CD4-positive, alpha-beta T cell treated with Interleukin-2 at 100 ng/mL for 4 hours (primary cell): ENCODE data around the gene PPM1B.
A peak's percentile ranks its signal among the peaks of the same experiment; 100 is the strongest.
"Not testable (repeated sequence)": the region's sequence is repeated elsewhere in the genome, so short reads cannot be mapped to it uniquely, and the experiment has no call there.

Experiments used
- DNase-seq: peaks from one replicate; pipeline ENCODE4 v3.0.0-alpha.2; 2020; ENCODE audit warnings: low spot score

The PPM1B gene

DNA sequence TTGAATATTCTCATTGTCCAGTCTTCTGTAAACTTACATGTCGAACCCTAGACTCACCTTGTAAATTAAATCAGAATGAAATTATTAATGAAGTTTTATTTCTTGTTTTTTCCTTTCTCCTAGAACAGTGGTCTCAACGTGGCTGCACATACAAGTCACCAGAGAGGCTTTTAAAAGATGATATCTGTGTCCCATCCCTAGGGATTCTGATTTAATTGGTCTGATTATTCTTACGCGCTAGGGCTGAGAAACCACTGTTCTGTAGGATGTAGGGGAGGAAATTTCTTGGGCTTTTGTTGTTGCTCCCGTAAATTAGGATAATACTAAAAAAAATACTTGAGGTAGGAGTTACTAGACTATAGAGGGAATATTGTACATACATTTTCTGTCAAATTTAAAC lies 32.1 kb downstream of the PPM1B start:
- no peak for DNase-seq

DNA sequence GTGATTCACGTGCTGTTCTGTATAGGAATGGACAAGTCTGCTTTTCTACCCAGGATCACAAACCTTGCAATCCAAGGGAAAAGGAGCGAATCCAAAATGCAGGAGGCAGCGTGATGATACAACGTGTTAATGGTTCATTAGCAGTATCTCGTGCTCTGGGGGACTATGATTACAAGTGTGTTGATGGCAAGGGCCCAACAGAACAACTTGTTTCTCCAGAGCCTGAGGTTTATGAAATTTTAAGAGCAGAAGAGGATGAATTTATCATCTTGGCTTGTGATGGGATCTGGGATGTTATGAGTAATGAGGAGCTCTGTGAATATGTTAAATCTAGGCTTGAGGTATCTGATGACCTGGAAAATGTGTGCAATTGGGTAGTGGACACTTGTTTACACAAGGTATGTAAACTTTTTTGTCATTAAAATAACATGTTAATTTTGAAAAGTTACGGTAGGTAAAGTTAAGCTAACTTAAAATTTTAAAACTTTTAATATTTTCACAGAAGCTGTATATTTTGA lies 33.0 kb downstream of the PPM1B start:
- no peak for DNase-seq

DNA sequence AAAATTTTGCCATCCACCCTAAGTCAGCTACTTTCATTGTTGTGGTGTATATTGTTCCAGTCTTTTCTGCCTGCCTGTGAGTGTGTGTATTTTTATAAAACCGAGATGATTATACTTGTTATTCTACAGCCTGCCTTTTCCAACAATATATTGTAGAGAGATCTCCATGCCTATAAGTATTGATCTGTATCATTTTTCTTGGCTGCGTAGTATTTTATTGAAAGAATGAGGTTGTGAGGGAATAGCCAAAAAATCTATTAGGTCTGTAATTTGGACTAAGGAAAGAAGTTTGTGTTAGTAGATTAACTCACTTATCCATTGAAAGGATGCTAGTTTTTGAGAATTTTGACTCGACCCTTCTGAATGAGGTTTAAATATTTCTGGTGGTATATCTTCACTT lies 34.9 kb downstream of the PPM1B start:
- DNase-seq, result no peak

DNA sequence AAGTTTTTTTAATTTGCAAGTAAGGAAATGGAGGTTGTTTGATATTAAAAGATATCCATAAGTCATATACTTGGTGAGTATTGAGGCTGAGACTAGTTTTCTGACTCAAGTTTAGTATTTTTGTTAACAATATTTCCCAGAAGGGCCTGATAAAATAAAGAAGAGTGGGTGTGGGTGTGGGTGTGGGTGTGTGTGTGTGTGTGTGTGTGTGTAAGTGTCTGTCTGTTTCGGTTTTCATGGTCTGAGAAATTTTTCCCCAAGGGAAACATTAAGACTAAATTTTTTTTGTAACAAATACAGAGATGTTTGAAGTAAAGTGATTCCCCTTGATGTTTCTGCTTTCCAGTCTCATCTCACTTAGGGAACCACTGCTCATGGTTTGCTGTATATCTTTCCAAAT lies 36.5 kb downstream of the PPM1B start:
- peak; percentile 17 for DNase-seq

DNA sequence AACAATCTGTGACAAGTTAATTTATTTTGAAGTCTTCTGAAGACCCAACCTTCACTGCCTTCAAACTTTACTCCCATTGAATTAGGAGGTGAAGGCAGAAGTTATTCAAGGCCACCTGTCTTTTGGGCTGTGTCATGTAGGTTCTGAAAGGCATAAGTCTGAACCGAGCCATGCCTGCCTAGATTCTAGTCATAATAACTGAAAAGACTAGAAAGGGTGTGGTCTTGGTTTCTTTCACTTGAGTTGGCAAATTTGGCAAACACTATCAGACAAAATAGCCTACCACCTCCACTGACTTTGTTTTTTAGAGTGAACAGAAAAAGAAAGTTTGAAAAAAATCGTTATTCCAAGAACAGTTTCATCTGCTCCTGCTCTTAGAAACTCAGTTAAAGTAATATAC lies 38.4 kb downstream of the PPM1B start:
- DNase-seq, result peak; percentile 6

DNA sequence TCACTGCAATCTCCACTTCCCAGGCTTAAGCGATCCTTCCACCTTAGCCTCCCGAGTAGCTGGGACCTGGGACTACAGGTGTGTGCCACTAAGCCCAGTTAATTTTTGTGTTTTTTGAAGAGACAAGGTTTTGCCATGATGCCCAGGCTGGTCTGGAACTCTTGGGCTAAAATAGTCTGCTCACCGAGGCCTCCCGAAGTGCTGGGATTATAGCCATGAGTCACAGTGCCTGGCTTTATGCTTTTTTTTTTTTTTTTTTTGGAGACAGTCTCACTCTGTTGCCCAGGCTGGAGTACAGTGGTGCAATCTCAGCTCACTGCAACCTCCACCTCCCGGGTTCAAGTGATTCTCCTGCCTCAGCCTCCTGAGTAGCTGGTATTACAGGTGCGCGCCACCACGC lies 39.0 kb downstream of the PPM1B start:
- not testable (repeated sequence) for DNase-seq

DNA sequence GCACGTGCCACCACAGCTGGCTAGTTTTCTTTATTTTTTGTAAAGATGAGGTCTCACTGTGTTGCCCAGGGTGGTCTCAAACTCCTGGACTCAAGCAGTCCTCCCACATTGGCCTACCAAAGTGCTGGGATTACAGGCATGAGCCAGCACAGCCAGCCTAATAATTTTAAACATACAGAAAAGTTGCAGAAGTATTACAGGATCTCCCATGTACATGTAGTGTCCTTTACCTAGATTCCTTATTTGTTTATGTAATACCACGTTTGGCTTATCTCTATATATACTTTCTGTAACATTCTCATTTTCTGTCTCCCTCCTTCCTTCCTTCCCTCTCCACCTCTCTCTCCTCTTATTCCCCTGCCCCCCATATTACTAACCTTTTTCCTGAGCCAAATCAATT lies 41.7 kb downstream of the PPM1B start:
- no peak for DNase-seq

DNA sequence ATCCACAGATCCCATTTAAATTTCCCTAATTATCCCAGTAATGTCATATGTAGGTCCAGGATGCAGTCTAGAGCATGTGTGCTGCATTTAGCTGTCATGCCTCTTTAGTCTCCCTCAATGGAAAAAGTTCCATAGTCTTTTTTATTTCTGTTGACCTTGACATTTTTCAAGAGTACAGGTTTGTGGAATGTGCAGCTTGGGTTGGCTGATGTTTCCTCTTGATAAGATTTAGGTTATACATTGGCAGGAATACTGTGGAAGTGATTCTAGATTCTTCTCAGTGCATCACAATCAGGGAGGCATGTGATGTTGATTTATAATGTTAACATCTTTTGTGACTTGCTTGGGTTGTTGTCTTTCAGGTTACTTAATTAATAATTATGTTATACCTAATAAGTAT lies 42.5 kb downstream of the PPM1B start:
- DNase-seq, result no peak

DNA sequence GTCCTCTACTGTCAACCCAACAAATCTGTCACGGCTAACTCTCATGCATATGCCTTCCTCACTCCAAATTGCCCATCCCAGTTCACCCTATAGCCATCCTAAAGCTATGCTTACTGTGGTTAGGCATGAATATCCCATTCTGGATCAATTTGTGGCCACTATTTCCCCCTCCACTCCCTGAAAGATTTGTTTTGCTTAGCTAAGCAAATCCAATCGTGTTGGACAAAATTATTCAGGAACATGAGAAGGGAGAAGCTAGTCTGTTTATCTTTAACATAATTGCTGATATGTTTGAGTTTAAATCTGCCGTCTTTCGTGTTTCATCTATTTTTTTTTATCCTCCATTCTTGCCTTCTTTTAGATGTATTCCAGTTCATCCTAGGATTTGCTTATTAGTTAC lies 43.6 kb downstream of the PPM1B start:
- no peak for DNase-seq

DNA sequence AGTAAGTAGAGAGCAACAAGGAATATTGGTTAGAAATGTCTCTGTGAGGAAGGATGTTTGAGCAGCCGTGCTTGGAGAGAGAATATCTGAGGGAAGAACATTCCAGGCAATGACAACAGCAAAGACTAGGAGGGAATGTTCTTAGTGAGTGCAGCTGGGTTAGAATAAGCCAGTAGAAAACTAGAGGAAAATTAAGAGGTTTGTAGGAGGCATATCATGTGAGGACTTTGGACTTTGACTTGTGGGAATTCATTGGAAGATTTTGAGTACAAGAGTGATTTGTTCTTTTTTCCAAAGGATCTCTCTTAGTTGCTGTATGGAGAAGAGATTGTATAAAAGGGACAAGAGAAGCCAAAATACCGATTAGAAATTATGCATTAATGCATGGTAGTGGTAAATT lies 47.2 kb downstream of the PPM1B start:
- DNase-seq, result no peak

DNA sequence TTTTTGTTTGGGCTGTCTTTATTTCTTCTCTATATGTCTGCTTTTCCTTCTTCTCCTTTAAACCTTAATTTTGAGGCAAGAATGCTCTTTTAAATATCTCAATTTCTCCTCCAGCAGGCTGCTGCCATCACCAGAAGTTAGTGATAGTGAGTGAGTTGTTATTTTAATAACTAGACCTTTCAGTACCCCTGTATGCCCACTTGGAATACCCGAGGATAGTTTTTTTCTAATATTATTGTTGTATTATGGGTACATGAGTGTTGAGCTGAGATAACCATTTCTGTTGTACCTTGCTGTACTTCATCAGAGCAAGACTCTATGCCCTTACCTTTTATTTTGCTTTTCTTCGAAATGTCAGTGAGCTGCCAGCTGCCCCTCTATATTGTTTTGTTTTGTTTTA lies 50.1 kb downstream of the PPM1B start:
- no peak for DNase-seq

DNA sequence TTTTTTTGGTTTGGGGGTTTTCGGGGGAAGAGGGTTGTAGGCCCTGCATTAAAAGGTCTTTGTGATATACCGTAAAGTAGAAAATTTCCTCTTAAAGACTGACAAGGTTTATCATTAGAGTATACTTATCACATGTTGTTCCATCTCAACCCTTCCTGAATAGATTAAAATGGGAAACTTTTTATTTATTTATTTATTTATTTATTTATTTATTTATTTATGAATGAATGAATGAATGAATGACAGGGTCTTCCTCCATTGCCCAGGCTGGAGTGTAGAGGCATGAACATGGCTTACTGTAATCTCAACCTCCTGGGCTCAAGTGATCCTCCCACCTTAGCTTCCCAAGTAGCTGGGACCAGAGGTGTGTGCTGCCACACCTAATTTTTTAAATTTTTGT lies 58.1 kb downstream of the PPM1B start:
- no peak for DNase-seq

DNA sequence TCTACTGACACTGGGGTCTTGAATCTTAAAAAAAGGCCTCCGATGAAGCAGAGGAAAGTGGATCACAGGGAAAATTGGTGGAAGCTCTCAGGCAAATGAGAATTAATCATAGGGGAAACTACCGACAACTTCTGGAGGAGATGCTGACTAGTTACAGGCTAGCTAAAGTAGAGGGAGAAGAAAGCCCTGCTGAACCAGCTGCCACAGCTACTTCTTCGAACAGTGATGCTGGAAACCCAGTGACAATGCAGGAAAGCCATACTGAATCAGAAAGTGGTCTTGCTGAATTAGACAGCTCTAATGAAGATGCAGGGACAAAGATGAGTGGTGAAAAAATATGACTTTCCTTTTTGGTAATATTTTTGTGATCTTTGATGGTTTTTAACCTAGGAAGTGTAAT lies 61.7 kb downstream of the PPM1B start:
- no peak for DNase-seq

DNA sequence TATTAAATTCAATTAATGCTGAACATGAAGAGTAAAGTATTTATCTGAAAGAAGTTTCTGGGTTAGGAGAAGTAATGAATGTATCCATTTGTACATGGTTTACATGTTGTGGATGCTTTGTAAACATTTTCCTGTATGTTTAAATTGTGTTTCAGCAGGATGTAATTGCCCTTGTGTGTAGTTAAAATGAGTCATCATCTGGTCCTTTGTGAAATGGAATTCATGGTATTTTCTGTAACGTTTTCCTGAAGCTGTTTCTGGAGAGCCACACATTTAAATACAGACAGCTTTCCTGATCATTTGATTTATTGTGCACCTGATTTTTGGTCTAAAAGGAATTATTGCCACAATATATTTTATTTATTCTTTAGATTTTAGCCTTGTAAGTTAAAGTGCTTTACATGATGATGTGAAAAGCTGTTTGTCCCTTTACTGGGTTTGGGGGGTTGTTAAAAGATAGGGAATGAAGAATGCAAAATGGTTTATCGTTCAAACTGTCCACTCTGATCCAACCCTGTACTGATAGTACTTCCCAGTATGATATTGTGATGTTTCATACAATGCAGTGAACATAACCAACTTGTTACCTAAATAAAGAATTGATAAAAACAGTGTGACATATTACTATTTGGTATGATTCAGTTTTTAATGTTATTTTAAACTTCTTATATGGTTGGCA lies 64.9 kb downstream of the PPM1B start:
- no peak for DNase-seq

DNA sequence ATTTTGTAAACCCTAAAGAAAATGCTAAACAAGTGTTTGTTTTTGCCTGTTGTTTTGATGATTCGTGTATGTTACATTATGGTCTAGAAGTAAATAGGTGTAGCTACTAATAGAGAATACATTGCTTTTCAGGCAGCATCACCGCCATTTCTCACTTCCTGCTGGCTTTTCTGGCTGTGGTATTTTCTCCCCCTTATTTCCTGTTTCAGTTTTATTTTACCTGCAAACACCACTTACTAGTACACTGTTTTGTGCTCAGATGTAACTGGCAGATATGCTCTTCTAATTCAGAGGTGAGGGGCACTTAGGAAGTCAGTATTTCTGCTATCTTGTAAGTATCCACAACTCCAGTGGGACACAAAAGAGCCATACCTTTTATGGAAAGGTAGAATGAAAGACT lies 68.5 kb downstream of the PPM1B start:
- peak; percentile 58 for DNase-seq

DNA sequence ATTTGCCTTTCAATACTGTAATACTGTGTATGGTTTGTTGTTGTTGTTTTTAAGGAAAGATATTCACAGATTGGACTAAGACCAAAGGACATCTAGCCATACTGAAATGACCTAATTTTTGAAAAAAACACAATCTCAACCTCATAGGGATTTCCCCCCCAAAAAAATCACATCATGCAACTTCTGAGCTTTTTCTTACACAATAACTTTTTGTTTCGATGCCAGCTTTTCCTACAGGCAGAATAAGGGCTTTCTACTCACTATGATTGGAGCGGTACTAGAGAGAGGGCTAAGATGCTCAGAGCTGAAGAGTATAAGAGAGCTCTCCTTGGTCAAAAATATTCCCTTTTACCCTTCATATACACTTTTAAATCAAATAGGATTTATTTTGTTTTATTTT lies 74.2 kb downstream of the PPM1B start:
- no peak for DNase-seq

DNA sequence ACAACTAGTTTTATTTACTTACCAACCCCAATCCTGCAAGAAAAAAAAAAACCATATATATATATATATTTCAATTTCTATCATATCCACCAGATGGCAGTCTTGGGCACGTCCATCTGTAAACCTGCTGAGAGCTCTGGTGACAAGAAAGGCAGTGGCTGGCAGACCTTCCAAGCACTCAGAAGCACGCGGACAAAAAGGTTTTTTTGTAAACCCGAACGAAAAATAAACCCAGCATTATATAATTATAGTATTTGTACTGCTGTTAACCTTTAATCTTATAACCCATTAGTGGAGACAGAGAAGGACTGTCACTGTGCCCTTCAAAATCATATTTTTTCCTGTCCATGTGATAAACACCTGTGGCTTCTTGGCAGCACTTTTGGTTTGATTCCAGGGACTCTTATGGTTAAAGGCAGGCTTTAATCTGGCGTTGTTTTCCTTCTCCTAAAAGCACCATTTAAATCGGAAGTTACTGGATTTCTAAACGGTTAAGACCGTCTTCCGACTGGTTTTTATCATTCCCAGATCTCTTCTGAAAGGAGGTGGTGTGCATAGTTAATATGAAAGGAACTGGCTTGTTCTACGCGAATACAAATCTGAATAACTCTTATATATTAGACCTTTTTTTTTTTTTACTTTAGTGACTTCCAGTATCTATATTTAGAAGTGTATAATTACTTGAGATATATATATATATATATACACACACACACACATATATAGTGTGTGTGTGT lies 75.6 kb downstream of the PPM1B start:
- peak; percentile 77 for DNase-seq

DNA sequence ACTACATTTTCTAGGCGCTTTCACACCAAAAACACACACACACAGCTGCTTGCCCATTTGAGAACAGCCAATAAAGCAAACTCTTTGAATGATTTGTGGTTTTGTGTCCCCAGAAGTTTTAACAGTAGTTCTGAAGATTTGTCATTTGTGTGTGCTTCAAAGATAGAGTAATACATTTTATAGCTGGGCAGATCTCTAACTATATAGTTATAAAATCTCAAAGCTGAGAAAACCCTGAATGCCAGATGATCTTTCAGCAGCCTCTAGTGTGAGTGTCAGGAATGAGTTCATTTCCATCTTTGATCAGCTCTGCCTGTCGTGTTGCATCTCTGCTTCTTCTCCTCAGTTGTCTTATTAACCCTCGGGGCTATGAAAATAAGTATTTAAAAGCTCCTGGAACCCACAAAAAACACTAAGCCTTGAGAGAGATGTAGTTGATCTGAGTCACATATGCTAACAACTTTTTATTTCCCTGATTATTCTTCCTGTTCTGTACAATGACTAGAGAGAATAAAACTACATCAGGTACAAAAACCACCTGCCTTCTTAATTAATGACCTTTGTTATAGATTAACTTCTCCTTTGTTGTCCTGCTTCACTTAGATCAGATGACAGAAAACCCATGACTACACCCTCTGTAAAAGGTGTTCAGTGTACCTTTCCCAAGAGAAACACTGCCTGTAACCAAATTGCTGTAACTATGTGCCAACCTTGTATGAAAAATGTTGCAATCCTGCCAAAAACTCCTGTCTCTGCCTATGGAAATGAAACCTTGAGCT lies 76.6 kb downstream of the PPM1B start:
- DNase-seq, result no peak

DNA sequence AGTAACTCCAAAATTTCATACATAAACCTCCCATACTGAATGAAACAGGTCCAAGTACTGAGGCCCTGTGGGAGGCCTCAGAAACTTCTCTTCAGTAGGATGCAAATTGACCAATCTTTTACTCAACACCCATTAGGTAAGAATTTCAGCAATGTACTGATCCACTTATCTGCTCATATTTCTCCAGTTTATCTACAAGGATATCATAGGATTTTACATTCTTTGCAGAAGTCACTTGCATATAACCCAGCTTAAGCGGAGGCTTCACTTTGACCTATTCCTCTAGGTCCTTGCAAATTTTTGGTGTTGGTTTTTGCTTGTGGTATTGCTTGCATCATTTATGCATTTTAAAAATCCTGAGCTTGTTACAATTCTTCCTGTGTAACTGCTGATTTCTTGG lies 77.8 kb downstream of the PPM1B start:
- no peak for DNase-seq

DNA sequence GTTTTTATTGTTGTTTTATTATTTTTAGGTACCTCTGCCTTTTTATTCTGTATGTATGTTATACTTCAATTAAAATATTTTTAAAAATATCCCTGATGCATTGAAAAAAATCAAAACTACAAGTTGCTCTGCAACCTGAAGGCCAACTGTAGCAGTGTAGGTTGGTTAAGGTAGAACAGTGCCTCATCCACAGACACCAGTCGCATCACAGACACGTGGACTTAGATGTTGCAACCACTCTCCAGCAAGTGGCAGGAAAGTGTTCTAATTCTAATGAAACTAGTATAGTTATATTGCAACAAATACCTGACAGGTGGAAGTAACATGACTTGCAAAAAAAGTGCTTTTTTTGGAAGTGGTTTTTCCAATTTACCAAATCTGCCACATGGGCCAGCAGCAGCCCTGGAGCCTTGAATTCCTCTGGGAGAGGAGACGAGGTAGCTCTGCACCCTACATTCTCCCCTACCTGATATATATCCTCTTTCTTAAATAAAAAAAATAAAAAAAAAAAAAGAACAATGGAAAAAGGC lies 78.2 kb downstream of the PPM1B start:
- no peak for DNase-seq

DNA sequence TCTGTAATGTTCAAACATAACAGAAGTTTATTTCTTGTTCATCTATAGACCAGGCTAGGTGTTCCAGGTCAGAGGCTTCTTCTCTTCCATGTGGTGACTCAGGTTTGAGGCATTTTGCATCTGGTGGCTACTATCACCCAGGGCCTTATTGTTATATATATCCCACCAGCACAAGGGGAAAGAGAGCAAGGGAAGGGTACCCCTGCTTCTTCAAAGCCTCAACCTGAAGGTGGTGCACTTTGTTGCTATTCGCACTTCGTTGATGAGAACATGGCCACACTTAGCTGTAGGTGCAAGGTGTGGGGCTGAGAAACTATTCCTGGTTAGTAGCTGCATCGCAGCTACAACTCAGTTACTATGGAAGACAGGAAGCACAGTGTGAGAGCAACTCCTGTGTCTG lies 79.2 kb downstream of the PPM1B start:
- DNase-seq, result no peak

DNA sequence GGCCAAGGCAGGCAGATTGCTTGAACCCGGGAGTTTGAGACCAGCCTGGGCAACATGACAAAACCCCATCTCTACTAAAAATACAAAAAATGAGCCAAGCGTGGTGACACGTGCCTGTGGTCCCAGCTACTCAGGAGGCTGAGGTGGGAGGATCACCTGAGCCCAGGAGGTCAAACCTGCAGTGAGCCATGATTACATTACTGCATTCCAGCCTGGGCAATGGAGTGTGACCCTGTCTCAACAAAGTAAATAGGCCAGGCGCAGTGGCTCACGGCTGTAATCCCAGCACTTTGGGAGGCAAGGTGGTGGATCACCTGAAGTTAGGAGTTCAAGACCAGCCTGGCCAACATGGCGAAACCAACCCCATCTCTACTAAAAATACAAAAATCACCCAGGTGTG lies 80.6 kb downstream of the PPM1B start:
- not testable (repeated sequence) for DNase-seq

DNA sequence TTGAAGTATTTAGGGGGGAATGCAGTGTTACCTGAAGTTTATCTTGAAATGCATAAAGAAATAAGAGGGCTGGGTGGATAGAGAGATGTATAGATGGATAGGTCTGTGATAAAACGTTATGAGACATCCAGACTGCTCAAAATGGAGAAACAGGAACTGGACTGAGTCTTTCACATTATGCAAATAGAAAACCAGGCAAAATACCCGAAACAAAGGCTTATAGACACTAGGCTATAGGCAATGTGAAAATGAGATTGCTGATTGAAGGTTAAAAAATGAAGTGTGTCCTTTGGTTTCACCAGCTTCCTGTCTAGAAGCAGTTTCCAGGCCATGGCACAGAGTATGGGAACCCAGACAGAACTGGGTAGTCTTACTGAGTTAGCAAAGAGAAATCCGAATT lies 81.7 kb downstream of the PPM1B start:
- no peak for DNase-seq
